HuH-7.5 (cell line): ENCODE measurements around the gene PADI2.
"Not testable (repeated sequence)": the region's sequence is repeated elsewhere in the genome, so short reads cannot be mapped to it uniquely, and the experiment has no call there.

Experiments
- DNase-seq: peaks from one replicate; pipeline ENCODE4 v3.0.0; 2011; ENCODE audit warnings: low spot score

PADI2 gene

GRCh38 chr1:17081439-17081838 is 37.8 kb downstream of the PADI2 start:
- DNase-seq: no peak

GRCh38 chr1:17080880-17081279 is 38.4 kb downstream of the PADI2 start:
- no peak for DNase-seq

GRCh38 chr1:17080085-17080759 is 39.0 kb downstream of the PADI2 start:
- DNase-seq: no peak

GRCh38 chr1:17078991-17079868 is 40.0 kb downstream of the PADI2 start:
- DNase-seq: no peak

- no peak for DNase-seq
These were observed 43.6 kb downstream of the PADI2 start for GRCh38 chr1:17075470-17076255.

- DNase-seq: no peak
These were observed 47.5 kb downstream of the PADI2 start for GRCh38 chr1:17071794-17072193.

GRCh38 chr1:17070163-17070525 is 49.1 kb downstream of the PADI2 start:
- DNase-seq: no peak

GRCh38 chr1:17069452-17070162 is 49.6 kb downstream of the PADI2 start:
- DNase-seq: no peak

GRCh38 chr1:17068789-17069188 is 50.5 kb downstream of the PADI2 start:
- DNase-seq: no peak

GRCh38 chr1:17067465-17068240 is 51.6 kb downstream of the PADI2 start:
- no peak for DNase-seq

GRCh38 chr1:17067069-17067426 is 52.2 kb downstream of the PADI2 start:
- DNase-seq: no peak

GRCh38 chr1:17066361-17067068 is 52.7 kb downstream of the PADI2 start:
- no peak for DNase-seq

GRCh38 chr1:17065666-17066065 is 53.6 kb downstream of the PADI2 start:
- DNase-seq: no peak

GRCh38 chr1:17062751-17063150 is 56.5 kb downstream of the PADI2 start:
- DNase-seq: not testable (repeated sequence)

GRCh38 chr1:17061892-17062291 is 57.4 kb downstream of the PADI2 start:
- DNase-seq: no peak

- no peak for DNase-seq
These were observed 57.8 kb downstream of the PADI2 start for GRCh38 chr1:17061486-17061885.

GRCh38 chr1:17060306-17060749 is 58.9 kb downstream of the PADI2 start:
- no peak for DNase-seq

- peak; percentile 63 for DNase-seq
These were observed 59.6 kb downstream of the PADI2 start for GRCh38 chr1:17059391-17060305.

- DNase-seq: no peak
These were observed 62.7 kb downstream of the PADI2 start for GRCh38 chr1:17056551-17056950.

- DNase-seq: no peak
These were observed 63.5 kb downstream of the PADI2 start for GRCh38 chr1:17055801-17056200.
